Activated naive CD4-positive, alpha-beta T cell treated with anti-CD3 and anti-CD28 coated beads for 36 hours (primary cell): ENCODE data around the gene QKI. TPM values are rescaled to one million over a fixed set of nuclear protein-coding genes. Genes with fewer than 3 reads are reported as not detected.

Source experiments
- CTCF ChIA-PET: fragments of 350-600 bp; sonication (Branson Sonifier 250); formaldehyde crosslinking; loops from one replicate; lab custom pipeline; 2021; ENCODE audit warnings: antibody characterized with exemption; lab: Charles Lee
- DNase-seq: peaks from one replicate; pipeline ENCODE4 v3.0.0-alpha.2; 2020
- H3K27ac Mint-ChIP-seq: one replicate; pipeline ENCODE4 v1.8.0; 2021; ENCODE audit warnings: mild to moderate bottlenecking, mixed read lengths
- H3K27me3 Mint-ChIP-seq: one replicate; pipeline ENCODE4 v1.8.0; 2021; ENCODE audit warnings: low read depth, mixed read lengths
- H3K36me3 Mint-ChIP-seq: one replicate; pipeline ENCODE4 v1.8.0; 2021; ENCODE audit warnings: low read depth, mixed read lengths
- H3K4me1 Mint-ChIP-seq: one replicate; pipeline ENCODE4 v1.8.0; 2021; ENCODE audit warnings: low read depth, mixed read lengths
- H3K4me3 Mint-ChIP-seq: one replicate; pipeline ENCODE4 v1.8.0; 2021; ENCODE audit warnings: mild to moderate bottlenecking, moderate library complexity, mixed read lengths
- H3K9me3 Mint-ChIP-seq: one replicate; pipeline ENCODE4 v1.8.0; 2021; ENCODE audit warnings: mixed read lengths
- intact Hi-C: fragments of 100-400 bp; cut with micrococcal nuclease; formaldehyde crosslinking; loops from one replicate; pipeline ENCODE4 v1.15.1; 2023
- total RNA-seq, 2 experiments: library from RNA; stranded (reverse); gene quantifications; one replicate each; pipeline ENCODE4 v1.2.3, GENCODE V29; 2021

Gene QKI
- total RNA-seq, 2 experiments from 2014 or later: 34.6 to 38.4 TPM

DNA sequence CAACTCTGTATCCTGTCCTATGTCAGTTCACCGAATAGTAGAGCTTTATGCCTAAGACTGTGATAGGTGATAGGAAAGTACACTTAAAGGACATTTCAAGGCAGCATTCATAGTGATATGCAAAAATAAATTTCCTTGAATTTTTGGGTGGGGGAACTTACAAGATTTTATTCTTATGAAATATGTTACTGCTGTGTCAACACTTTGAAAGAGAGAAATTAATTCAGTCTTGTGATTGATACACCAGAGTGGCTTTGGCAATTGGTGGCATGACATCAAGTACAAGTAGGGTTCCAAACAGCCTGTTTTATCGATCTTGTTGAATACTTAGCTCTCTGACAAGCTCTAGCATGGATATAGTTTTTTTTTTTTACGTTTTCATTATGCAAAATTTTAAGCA is 72.3 kb downstream of the QKI start:
- intact Hi-C loops: no loop called here
- no peak overlapping the region for H3K27ac Mint-ChIP-seq
- CTCF ChIA-PET: interaction anchor here (0.6 kb wide), 1 partner anchor 60 kb away, joined by 3 read pairs; no protein-coding TSS in a partner anchor
- peaks cover 59% of the 10 kb centered on the region for H3K4me1 Mint-ChIP-seq
- H3K27me3 Mint-ChIP-seq: no peaks in the 10 kb centered on the region
- DNase-seq: no peak
- no peaks in the 10 kb centered on the region for H3K9me3 Mint-ChIP-seq
- peaks cover 11% of the 10 kb centered on the region for H3K36me3 Mint-ChIP-seq
- H3K4me3 Mint-ChIP-seq: no peak overlapping the region

DNA sequence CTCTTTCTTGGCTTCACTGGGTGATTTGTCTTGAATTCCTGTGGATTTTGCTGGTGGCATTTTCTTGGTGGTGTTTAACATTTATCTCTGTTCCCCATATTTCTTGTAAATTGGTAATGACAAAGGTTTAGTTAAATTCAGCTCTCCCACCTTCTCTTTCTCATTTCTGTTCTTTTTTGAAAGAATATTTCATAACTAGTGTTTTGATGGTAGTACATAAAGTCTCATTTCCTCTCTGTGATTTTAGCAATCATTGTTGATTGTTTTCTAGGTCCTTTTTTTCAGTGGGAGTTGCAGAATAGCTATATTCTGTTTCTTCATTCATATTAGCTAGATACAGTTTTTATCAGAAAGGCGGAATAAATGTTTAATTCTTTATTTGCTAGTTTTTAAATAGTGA is 73.1 kb downstream of the QKI start:
- no peaks in the 10 kb centered on the region for H3K9me3 Mint-ChIP-seq
- CTCF ChIA-PET: no interaction called here
- intact Hi-C loops: loop anchor here (2.0 kb wide), 1 partner anchor 13 kb away; no protein-coding TSS in a partner anchor
- peaks cover 8% of the 10 kb centered on the region for H3K36me3 Mint-ChIP-seq
- no peak overlapping the region for H3K27ac Mint-ChIP-seq
- no peak overlapping the region for H3K4me3 Mint-ChIP-seq
- H3K27me3 Mint-ChIP-seq: no peaks in the 10 kb centered on the region
- DNase-seq: no peak
- peaks cover 59% of the 10 kb centered on the region for H3K4me1 Mint-ChIP-seq

DNA sequence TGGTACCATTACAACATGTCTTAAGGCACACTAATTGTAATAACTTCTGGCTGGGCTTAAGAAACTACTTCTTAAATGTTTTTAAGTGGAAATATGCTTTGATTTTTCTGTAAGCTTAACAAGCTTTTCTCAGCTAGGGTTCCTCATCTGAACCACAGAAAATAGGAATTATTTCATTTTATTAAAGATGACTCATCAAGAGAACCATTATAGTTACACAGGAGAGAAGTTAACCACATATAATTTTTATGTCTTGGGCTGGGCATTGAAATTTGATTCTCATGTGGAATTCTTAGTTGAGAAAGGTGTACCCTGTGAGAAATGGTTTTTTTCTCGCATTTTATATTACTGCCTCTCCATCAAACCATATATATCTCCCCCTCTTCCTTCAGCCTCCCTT is 75.1 kb downstream of the QKI start:
- H3K27me3 Mint-ChIP-seq: no peaks in the 10 kb centered on the region
- intact Hi-C loops: loop anchor here (2.0 kb wide), 1 partner anchor 15 kb away; no protein-coding TSS in a partner anchor
- DNase-seq: no peak
- H3K9me3 Mint-ChIP-seq: no peaks in the 10 kb centered on the region
- no peak overlapping the region for H3K4me3 Mint-ChIP-seq
- CTCF ChIA-PET: no interaction called here
- no peak overlapping the region for H3K27ac Mint-ChIP-seq
- H3K4me1 Mint-ChIP-seq: peaks cover 59% of the 10 kb centered on the region
- H3K36me3 Mint-ChIP-seq: peaks cover 4% of the 10 kb centered on the region

DNA sequence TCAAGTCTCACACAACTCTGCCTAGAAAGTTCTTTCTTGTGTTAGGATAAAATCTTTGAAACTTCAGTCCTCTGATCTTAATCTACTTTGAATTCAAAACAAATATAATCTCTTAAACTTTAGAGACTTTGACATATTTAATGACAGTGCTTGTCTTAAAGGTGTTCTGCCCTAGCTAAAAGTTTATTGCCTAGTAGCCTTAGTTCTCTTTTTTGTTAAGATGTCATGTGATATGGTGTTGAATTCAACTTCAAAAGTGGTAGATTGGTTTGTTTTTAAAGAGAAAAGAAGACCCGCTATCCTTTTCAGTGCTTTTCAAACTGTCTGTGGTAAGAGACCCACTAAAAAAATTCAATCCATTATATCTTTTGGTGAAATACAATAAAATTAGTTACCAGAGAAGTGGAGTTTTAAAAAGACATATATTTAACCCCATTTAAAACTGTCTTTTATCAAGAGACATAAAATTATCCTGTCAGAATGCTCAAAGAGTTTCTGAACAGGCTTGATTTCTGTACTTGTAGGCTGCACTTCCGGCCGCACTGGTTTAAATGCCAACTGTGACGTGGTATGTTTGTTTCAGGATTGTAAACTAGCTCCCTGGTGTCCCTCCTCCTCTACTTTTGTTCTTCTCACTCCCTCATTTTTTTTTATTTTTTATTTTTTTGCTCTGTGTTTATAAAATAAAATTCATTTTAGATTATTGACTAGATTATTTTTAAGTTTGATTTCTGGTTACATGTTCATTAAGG is 76.5 kb downstream of the QKI start:
- Mint-ChIP-seq H3K4me3 (no peak overlapping the region), H3K27me3 (no peaks in the 10 kb centered on the region), H3K36me3 (peaks cover 3% of the 10 kb centered on the region), H3K4me1 (peaks cover 54% of the 10 kb centered on the region), H3K9me3 (no peaks in the 10 kb centered on the region), H3K27ac (peak overlapping the region; percentile 56)
- intact Hi-C loops: no loop called here
- CTCF ChIA-PET: interaction anchor here (1.1 kb wide), 1 partner anchor 75 kb away, joined by 7 read pairs; no protein-coding TSS in a partner anchor
- DNase-seq: peak; percentile 38

DNA sequence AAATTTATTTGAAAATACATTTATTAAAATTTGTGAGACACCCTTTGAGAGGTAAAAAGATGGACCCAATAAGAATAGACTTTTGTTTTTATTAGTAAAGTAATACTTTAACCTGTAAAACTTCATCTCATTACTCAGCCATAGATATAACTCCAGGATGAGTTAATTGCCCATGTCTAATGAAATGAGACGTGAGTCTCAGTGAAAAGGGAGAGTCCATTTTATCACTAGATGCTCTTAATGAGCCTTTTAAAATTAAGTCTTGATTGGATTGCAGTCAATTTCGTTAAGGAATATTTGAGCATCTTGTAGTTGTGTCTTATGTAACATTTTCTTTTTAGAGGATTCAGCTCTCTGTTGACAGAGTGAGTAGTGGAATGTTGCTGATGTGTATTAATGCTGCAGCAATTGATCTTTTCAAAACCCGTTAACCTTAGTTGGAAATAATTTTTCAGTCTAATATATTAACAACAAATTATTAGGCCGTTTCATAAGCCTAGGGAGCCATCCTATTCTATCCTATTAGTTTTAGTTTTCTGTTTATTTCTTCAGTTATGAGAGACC is 77.3 kb downstream of the QKI start:
- Mint-ChIP-seq H3K27ac (no peak overlapping the region), H3K4me1 (peaks cover 56% of the 10 kb centered on the region), H3K9me3 (no peaks in the 10 kb centered on the region), H3K4me3 (no peak overlapping the region), H3K36me3 (peaks cover 7% of the 10 kb centered on the region), H3K27me3 (no peaks in the 10 kb centered on the region)
- CTCF ChIA-PET: no interaction called here
- intact Hi-C loops: no loop called here
- no peak for DNase-seq

DNA sequence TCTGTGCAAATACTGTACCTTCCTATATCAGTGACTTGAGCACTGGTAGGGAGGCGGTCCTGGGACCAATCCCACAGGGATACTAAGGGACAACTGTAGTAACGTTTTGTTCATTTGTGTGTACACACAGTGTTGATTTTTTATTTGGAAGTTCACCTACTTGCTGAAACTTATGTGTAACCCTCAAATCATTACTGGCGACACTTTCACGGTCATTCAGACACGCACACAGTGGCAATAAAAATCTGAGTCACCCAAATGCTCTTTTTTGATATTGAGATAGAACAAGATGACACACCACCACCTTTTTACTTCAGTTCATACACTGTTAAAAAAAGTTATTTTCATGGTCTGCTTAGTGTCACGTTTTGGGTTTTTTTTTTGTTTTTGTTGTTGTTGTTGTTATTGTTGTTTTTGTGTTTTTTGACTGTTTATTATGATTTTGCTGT is 79.8 kb downstream of the QKI start:
- intact Hi-C loops: no loop called here
- H3K36me3 Mint-ChIP-seq: peaks cover 10% of the 10 kb centered on the region
- CTCF ChIA-PET: no interaction called here
- H3K27me3 Mint-ChIP-seq: no peaks in the 10 kb centered on the region
- H3K9me3 Mint-ChIP-seq: no peaks in the 10 kb centered on the region
- H3K27ac Mint-ChIP-seq: no peak overlapping the region
- no peak overlapping the region for H3K4me3 Mint-ChIP-seq
- H3K4me1 Mint-ChIP-seq: peaks cover 38% of the 10 kb centered on the region
- no peak for DNase-seq

DNA sequence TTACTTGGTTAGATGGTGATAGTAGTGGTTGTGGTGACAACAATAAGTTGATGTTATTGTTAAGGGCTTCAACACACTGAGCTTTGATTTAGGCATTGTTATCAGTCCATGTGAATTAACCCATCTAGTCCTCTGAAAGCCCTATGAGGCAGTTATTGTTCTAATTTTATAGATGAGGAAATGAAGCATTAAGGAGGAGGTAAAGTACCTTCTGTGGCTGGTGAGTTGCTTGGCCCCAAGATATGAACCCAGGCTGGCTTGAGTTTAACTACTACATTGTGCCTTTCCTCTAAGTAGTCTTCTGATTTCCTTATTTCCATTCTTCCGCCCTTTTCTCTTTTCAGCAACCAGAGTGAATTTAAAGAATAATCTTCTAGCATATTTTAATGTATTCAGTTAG is 81.7 kb downstream of the QKI start:
- CTCF ChIA-PET: no interaction called here
- H3K4me1 Mint-ChIP-seq: peaks cover 20% of the 10 kb centered on the region
- intact Hi-C loops: no loop called here
- H3K9me3 Mint-ChIP-seq: no peaks in the 10 kb centered on the region
- peaks cover 21% of the 10 kb centered on the region for H3K36me3 Mint-ChIP-seq
- no peaks in the 10 kb centered on the region for H3K27me3 Mint-ChIP-seq
- H3K27ac Mint-ChIP-seq: no peak overlapping the region
- no peak overlapping the region for H3K4me3 Mint-ChIP-seq
- no peak for DNase-seq

DNA sequence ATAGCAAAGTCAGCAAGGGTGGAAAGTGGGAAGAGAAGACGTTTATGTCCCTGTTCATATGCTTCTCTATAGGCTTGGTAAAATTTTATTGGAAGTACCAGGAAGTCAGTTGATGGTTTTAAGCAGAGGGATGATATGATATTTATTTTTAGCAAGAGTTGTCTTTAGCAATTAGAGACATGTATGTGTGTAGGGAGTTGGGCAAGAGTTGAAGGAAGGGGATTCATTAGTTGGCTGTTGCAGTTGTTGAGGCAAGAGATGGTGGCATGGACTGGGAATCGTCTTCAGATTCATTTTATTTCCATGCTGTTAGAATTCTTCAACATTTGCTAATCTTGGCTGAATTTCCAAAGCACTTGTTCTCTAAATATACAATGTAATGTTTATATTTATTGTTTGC is 85.6 kb downstream of the QKI start:
- H3K4me1 Mint-ChIP-seq: peaks cover 16% of the 10 kb centered on the region
- intact Hi-C loops: no loop called here
- no peak overlapping the region for H3K27ac Mint-ChIP-seq
- peaks cover 14% of the 10 kb centered on the region for H3K9me3 Mint-ChIP-seq
- peaks cover 40% of the 10 kb centered on the region for H3K36me3 Mint-ChIP-seq
- H3K27me3 Mint-ChIP-seq: no peaks in the 10 kb centered on the region
- CTCF ChIA-PET: interaction anchor here (0.6 kb wide), 1 partner anchor 52 kb away, joined by 3 read pairs; no protein-coding TSS in a partner anchor
- DNase-seq: no peak
- H3K4me3 Mint-ChIP-seq: no peak overlapping the region

DNA sequence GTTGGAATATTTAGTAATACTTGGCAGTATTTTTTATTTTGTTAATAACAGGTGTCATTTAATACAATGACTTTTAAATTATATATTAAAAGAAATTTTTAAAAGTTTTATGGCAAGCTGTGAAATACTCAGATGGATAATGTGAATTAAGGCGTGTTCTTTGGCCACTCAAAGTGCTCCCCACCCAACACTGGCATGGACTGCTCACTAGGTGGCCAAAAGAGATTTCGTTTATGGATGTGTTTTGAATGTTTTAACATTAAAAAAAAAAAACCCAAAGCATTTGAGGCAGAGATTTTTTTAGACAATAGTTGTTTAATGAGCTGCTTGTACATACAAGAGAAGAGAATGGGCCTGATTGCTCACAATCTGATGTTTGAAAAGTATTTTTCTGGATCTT is 86.5 kb downstream of the QKI start:
- CTCF ChIA-PET: no interaction called here
- no peak for DNase-seq
- Mint-ChIP-seq H3K36me3 (peaks cover 47% of the 10 kb centered on the region), H3K4me3 (no peak overlapping the region), H3K27ac (no peak overlapping the region), H3K27me3 (no peaks in the 10 kb centered on the region), H3K9me3 (peaks cover 20% of the 10 kb centered on the region), H3K4me1 (peaks cover 13% of the 10 kb centered on the region)
- intact Hi-C loops: no loop called here

DNA sequence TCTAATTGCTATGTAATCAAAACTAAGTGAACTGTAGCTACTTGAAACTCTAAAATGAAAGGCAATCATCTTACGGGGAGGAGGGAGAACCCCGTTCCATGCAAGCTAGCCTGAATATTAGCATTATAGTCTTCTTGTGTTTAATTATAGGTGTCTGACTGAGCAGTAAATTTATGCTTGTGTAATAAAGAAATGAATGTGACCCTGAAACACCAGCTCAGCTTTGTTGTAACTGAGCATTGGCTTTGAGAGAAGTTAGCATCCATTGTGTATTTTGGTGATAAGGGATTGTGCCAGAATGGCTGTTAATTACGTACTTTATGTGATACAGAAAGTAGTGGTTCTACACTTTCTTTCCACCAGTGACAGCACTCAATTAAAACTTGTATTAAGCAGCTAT is 86.9 kb downstream of the QKI start:
- DNase-seq: no peak
- Mint-ChIP-seq H3K36me3 (peaks cover 46% of the 10 kb centered on the region), H3K9me3 (peaks cover 20% of the 10 kb centered on the region), H3K27ac (no peak overlapping the region), H3K4me3 (no peak overlapping the region), H3K27me3 (no peaks in the 10 kb centered on the region), H3K4me1 (peaks cover 9% of the 10 kb centered on the region)
- intact Hi-C loops: no loop called here
- CTCF ChIA-PET: interaction anchor here (1.1 kb wide), 1 partner anchor 41 kb away, joined by 3 read pairs; no protein-coding TSS in a partner anchor

DNA sequence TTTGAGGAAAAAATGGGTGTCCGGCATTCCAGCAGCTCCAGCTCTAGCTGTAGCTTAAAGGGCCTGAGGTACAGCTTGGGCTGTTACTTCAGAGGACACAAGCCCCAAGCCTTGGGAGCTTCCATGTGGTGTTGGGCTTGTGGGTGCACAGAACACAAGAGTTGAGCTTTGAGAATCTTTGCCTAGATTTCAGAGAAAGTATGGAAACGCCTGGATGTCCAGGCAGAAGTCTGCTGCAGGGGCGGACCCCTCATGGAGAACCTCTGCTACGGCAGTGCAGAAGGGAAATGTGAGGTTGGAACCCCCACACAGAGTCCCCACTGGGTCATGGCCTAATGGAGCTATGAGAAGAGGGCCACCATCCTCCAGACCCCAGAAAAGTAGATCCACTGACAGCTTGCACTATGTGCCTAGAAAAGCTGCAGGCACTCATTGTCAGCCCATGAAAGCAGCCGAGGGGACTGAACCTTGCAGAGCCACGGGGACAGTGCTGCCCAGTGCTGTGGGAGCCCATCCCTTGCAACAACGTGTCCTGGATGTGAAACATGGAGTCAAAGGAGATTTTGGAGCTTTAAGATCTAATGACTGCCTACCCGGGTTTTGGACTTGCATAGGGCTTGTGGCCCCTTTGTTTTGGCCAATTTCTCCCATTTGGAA is 90.6 kb downstream of the QKI start:
- DNase-seq: no peak
- Mint-ChIP-seq H3K4me1 (peaks cover 8% of the 10 kb centered on the region), H3K36me3 (peaks cover 46% of the 10 kb centered on the region), H3K27me3 (no peaks in the 10 kb centered on the region), H3K27ac (no peak overlapping the region), H3K4me3 (no peak overlapping the region), H3K9me3 (peaks cover 37% of the 10 kb centered on the region)
- CTCF ChIA-PET: no interaction called here
- intact Hi-C loops: no loop called here

DNA sequence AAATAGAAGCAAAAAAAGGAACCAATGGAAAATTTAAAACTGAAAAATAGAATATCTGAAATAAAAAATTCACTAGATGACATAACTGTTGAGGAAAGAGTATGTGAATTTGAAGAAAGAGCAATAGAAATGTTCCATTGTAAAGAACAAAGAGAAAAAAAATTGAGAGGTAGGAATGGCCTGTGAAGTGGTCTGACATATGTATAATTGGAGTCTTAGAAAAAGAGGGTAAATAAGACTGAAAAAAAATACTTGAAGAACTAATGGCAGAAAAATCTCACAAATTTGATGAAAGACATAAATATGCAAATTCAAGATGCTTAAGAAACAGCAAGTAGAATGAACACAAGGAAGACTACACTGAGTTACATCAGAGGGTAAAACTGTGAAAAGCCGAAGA is 93.4 kb downstream of the QKI start:
- CTCF ChIA-PET: no interaction called here
- Mint-ChIP-seq H3K4me3 (no peak overlapping the region), H3K27me3 (no peaks in the 10 kb centered on the region), H3K9me3 (peaks cover 34% of the 10 kb centered on the region), H3K36me3 (peaks cover 32% of the 10 kb centered on the region), H3K27ac (no peak overlapping the region), H3K4me1 (peaks cover 3% of the 10 kb centered on the region)
- intact Hi-C loops: no loop called here
- DNase-seq: no peak
